ENCODE measurements around the gene STXBP5L.
A peak's percentile ranks its signal among the peaks of the same experiment; 100 is the strongest.
"Not testable (repeated sequence)": the region's sequence is repeated elsewhere in the genome, so short reads cannot be mapped to it uniquely, and the experiment has no call there.

STXBP5L gene

GRCh38 chr3:121414924-121415323 lies 506.9 kb downstream of the STXBP5L start:
- no peak for DNase-seq (ENCODE audit: extremely low read depth in 1 of 2, low read depth in 1 of 2)

GRCh38 chr3:121418182-121418581 lies 510.2 kb downstream of the STXBP5L start:
- no peak for DNase-seq (ENCODE audit: extremely low read depth in 1 of 2, low read depth in 1 of 2)

- no peak for DNase-seq (ENCODE audit: extremely low read depth in 1 of 2, low read depth in 1 of 2)
These were observed 516.5 kb downstream of the STXBP5L start for GRCh38 chr3:121424549-121424948.

GRCh38 chr3:121430664-121431215 lies 522.7 kb downstream of the STXBP5L start:
- DNase-seq (ENCODE audit: extremely low read depth in 1 of 2, low read depth in 1 of 2), result no peak

- DNase-seq (ENCODE audit: extremely low read depth in 1 of 2, low read depth in 1 of 2), result peak in 1 of 2 donors; percentile 12
These were observed 523.9 kb downstream of the STXBP5L start for GRCh38 chr3:121431726-121432517.

- DNase-seq (ENCODE audit: extremely low read depth in 1 of 2, low read depth in 1 of 2), result no peak
These were observed 528.1 kb downstream of the STXBP5L start for GRCh38 chr3:121436074-121436473.

- no peak for DNase-seq (ENCODE audit: extremely low read depth in 1 of 2, low read depth in 1 of 2)
These were observed 528.6 kb downstream of the STXBP5L start for GRCh38 chr3:121436641-121437040.

- DNase-seq (ENCODE audit: extremely low read depth in 1 of 2, low read depth in 1 of 2), result no peak
These were observed 535.5 kb downstream of the STXBP5L start for GRCh38 chr3:121443456-121443855.

- not testable (repeated sequence) for DNase-seq (ENCODE audit: extremely low read depth in 1 of 2, low read depth in 1 of 2)
These were observed 543.7 kb downstream of the STXBP5L start for GRCh38 chr3:121451752-121452151.

GRCh38 chr3:121462565-121462964 lies 554.6 kb downstream of the STXBP5L start:
- no peak for DNase-seq (ENCODE audit: extremely low read depth in 1 of 2, low read depth in 1 of 2)

GRCh38 chr3:121463745-121464144 lies 555.7 kb downstream of the STXBP5L start:
- DNase-seq (ENCODE audit: extremely low read depth in 1 of 2, low read depth in 1 of 2), result no peak

GRCh38 chr3:121467085-121467484 lies 559.1 kb downstream of the STXBP5L start:
- no peak for DNase-seq (ENCODE audit: extremely low read depth in 1 of 2, low read depth in 1 of 2)

- no peak for DNase-seq (ENCODE audit: extremely low read depth in 1 of 2, low read depth in 1 of 2)
These were observed 565.0 kb downstream of the STXBP5L start for GRCh38 chr3:121473001-121473400.
